ENCODE results near the gene DES. TPM values are rescaled to one million over a fixed set of nuclear protein-coding genes. Genes with fewer than 3 reads are reported as not detected.

DES gene
- total and polyA plus RNA-seq, 2 of the 13 experiments (the other 11 are each of a cell fraction or from before 2014, with no cell fraction given) = not detected

DNA sequence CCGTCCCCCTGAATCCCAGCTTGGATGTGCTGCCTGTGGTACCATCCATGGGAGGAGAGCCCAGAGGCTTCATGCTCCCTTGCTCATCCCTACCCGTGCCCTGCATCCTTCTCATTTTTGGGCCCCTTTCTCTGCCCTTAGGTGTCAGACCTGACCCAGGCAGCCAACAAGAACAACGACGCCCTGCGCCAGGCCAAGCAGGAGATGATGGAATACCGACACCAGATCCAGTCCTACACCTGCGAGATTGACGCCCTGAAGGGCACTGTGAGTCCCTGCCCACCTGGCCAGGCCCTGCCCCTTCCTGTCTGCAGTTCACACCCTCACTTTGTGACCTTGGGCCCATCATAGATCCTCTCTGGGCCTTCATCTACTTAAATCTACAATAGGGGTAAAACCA, 2.5 kb downstream of the DES start (continued):
- TF ChIP-seq ZNF883 (CRISPR knock-in tag; IDR thresholded peaks at IDR 0.05; ENCODE audit: not compliant biosample characterization) = no peak
- no peak for TF ChIP-seq ZNF350 (CRISPR knock-in tag; IDR thresholded peaks at IDR 0.05; ENCODE audit: borderline replicate concordance, low read depth)
- TF ChIP-seq, protein P1, sequence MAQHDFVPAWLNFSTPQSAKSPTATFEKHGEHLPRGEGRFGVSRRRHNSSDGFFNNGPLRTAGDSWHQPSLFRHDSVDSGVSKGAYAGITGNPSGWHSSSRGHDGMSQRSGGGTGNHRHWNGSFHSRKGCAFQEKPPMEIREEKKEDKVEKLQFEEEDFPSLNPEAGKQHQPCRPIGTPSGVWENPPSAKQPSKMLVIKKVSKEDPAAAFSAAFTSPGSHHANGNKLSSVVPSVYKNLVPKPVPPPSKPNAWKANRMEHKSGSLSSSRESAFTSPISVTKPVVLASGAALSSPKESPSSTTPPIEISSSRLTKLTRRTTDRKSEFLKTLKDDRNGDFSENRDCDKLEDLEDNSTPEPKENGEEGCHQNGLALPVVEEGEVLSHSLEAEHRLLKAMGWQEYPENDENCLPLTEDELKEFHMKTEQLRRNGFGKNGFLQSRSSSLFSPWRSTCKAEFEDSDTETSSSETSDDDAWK (CRISPR knock-in tag; IDR thresholded peaks at IDR 0.05) = no peak
- no peak for TF ChIP-seq TRIM24 (CRISPR knock-in tag; IDR thresholded peaks at IDR 0.05)
- TF ChIP-seq GFI1 (CRISPR knock-in tag; IDR thresholded peaks at IDR 0.05; ENCODE audit: borderline replicate concordance) = no peak
- TF ChIP-seq, protein P2, sequence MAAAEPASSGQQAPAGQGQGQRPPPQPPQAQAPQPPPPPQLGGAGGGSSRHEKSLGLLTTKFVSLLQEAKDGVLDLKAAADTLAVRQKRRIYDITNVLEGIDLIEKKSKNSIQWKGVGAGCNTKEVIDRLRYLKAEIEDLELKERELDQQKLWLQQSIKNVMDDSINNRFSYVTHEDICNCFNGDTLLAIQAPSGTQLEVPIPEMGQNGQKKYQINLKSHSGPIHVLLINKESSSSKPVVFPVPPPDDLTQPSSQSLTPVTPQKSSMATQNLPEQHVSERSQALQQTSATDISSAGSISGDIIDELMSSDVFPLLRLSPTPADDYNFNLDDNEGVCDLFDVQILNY (CRISPR knock-in tag; conservative IDR thresholded peaks at IDR 0.05) = no peak
- TF ChIP-seq MXD4 (CRISPR knock-in tag; IDR thresholded peaks at IDR 0.05) = no peak
- no peak for TF ChIP-seq TCF12 (IDR thresholded peaks at IDR 0.05)
- TF ChIP-seq TCF12 (CRISPR knock-in tag; IDR thresholded peaks at IDR 0.05) = no peak
- no peak for TF ChIP-seq NFKBIZ (CRISPR knock-in tag; IDR thresholded peaks at IDR 0.05)
- TF ChIP-seq TAF15 (IDR thresholded peaks at IDR 0.05; ENCODE audit: low read depth, low read length, poor library complexity, severe bottlenecking) = no peak

DNA sequence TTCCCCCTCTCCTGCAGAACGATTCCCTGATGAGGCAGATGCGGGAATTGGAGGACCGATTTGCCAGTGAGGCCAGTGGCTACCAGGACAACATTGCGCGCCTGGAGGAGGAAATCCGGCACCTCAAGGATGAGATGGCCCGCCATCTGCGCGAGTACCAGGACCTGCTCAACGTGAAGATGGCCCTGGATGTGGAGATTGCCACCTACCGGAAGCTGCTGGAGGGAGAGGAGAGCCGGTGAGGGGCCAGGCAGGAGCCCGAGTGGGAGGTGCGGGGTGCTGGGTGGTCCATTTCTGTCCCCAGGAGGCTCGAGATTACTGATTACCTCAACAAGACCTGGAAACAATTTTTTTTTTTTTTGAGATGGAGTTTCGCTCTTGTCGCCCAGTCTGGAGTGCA, 3.1 kb downstream of the DES start:
- Histone ChIP-seq H3K9me3 (ENCODE audit: low read length) (no peaks in the 10 kb centered on the region), H4K20me1 (ENCODE audit: insufficient read depth, low read length) (no peaks in the 10 kb centered on the region), H3K4me1 (ENCODE audit: insufficient read depth, low read length) (peaks cover 5% of the 10 kb centered on the region; the same call in 1 of the 2 replicates), H3K9ac (ENCODE audit: insufficient read depth, low read depth, low read length) (no peak overlapping the region), H3K4me3 (replicated peaks in 1 of 3; ENCODE audit: insufficient read depth in 1 of 3, low read depth in 2 of 3, low read length in 3 of 3) (no peak overlapping the region), H3K79me2 (ENCODE audit: insufficient read depth, low read length) (no peaks in the 10 kb centered on the region), H3K27me3 (ENCODE audit: control insufficient read depth in 1 of 2, insufficient read depth in 2 of 2, low read length in 2 of 2) (peaks cover 2 to 54% of the 10 kb centered on the region in 2 experiments; a peak in 4 of 5 replicates), H2AFZ (ENCODE audit: low read length) (no peak overlapping the region), H3K4me2 (ENCODE audit: low read depth, low read length) (no peak overlapping the region), H3K36me3 (replicated peaks in 1 of 2; ENCODE audit: control insufficient read depth in 1 of 2, insufficient read depth in 2 of 2, low read length in 2 of 2) (no peaks in the 10 kb centered on the region), H3K27ac (ENCODE audit: extremely low read length, insufficient read depth, low read length) (no peak overlapping the region)
- FAIRE-seq (no peak), ATAC-seq (no peak), DNase-seq (ENCODE audit: low spot score) (no peak)
- in situ Hi-C loops (cut with HindIII; ENCODE audit: extremely low pct_ligation_motif_present, low pct_unique_long_range_greater_than_20kb) = no loop called here
- BruUV-seq (replicated peaks) = no TSS peak
- intact Hi-C loops (cut with micrococcal nuclease; ENCODE audit: unreplicated experiment) = no loop called here
- CTCF ChIA-PET (ENCODE audit: low intra/inter-chr PET ratio, low total read pairs) = no interaction called here
- POLR2A ChIA-PET = no interaction called here
- WGBS (ENCODE audit: low lambda C conversion rate) = 62% methylated on average over 17 of the region's 17 CpGs
- no peak for TF ChIP-seq PHF8 (CRISPR knock-in tag; IDR thresholded peaks at IDR 0.05)
- TF ChIP-seq NR3C1 (CRISPR knock-in tag; IDR thresholded peaks at IDR 0.05) = no peak
- TF ChIP-seq, protein P3, sequence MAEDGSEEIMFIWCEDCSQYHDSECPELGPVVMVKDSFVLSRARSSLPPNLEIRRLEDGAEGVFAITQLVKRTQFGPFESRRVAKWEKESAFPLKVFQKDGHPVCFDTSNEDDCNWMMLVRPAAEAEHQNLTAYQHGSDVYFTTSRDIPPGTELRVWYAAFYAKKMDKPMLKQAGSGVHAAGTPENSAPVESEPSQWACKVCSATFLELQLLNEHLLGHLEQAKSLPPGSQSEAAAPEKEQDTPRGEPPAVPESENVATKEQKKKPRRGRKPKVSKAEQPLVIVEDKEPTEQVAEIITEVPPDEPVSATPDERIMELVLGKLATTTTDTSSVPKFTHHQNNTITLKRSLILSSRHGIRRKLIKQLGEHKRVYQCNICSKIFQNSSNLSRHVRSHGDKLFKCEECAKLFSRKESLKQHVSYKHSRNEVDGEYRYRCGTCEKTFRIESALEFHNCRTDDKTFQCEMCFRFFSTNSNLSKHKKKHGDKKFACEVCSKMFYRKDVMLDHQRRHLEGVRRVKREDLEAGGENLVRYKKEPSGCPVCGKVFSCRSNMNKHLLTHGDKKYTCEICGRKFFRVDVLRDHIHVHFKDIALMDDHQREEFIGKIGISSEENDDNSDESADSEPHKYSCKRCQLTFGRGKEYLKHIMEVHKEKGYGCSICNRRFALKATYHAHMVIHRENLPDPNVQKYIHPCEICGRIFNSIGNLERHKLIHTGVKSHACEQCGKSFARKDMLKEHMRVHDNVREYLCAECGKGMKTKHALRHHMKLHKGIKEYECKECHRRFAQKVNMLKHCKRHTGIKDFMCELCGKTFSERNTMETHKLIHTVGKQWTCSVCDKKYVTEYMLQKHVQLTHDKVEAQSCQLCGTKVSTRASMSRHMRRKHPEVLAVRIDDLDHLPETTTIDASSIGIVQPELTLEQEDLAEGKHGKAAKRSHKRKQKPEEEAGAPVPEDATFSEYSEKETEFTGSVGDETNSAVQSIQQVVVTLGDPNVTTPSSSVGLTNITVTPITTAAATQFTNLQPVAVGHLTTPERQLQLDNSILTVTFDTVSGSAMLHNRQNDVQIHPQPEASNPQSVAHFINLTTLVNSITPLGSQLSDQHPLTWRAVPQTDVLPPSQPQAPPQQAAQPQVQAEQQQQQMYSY (CRISPR knock-in tag; IDR thresholded peaks at IDR 0.05) = no peak
- TF ChIP-seq ELF3 (CRISPR knock-in tag; IDR thresholded peaks at IDR 0.05) = no peak
- TF ChIP-seq TAF1 (CRISPR knock-in tag; IDR thresholded peaks at IDR 0.05) = no peak
- TF ChIP-seq, protein P4, sequence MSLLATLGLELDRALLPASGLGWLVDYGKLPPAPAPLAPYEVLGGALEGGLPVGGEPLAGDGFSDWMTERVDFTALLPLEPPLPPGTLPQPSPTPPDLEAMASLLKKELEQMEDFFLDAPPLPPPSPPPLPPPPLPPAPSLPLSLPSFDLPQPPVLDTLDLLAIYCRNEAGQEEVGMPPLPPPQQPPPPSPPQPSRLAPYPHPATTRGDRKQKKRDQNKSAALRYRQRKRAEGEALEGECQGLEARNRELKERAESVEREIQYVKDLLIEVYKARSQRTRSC (CRISPR knock-in tag; IDR thresholded peaks at IDR 0.05; ENCODE audit: low read depth) = no peak

All from HepG2 (cell line).